K562 (cell line): ENCODE measurements around the gene UBE3B.

ENCODE experiments used
- FOXJ3 ChIP-seq: sonication (generic); formaldehyde crosslinking; IDR thresholded peaks from 2 replicates; pipeline ENCODE4 v1.4.0; 2020; ENCODE audit warnings: mild to moderate bottlenecking, missing genetic modification reagents
- FOXM1 ChIP-seq, 2 experiments: fragments of 450-650 bp in 1 of 2; sonication (generic) in 1 of 2; formaldehyde crosslinking in 1 of 2; IDR thresholded peaks; 2 replicates each; pipeline versions ENCODE4 v1.6.1 to v1.9.0; 2017 to 2022; ENCODE audit warnings: low read depth in 2 of 2, mild to moderate bottlenecking in 2 of 2, missing genetic modification reagents in 1 of 2, moderate library complexity in 1 of 2
- ZNF431 ChIP-seq: sonication (generic); formaldehyde crosslinking; IDR thresholded peaks from 2 replicates; pipeline ENCODE4 v1.8.0; 2022; ENCODE audit warnings: mild to moderate bottlenecking, missing genetic modification reagents

GRCh38 chr12:109496306-109496705, 18.9 kb downstream of the UBE3B start:
- no peak for TF ChIP-seq FOXJ3 (CRISPR knock-in tag)
- TF ChIP-seq FOXM1 (IDR thresholded peaks at IDR 0.05; ENCODE audit: low read depth): no peak
- TF ChIP-seq FOXM1 (CRISPR knock-in tag; IDR thresholded peaks at IDR 0.05; ENCODE audit: low read depth): no peak
- TF ChIP-seq ZNF431 (CRISPR knock-in tag): no peak
